ENCODE results near the gene HTT.

Gene HTT

DNA sequence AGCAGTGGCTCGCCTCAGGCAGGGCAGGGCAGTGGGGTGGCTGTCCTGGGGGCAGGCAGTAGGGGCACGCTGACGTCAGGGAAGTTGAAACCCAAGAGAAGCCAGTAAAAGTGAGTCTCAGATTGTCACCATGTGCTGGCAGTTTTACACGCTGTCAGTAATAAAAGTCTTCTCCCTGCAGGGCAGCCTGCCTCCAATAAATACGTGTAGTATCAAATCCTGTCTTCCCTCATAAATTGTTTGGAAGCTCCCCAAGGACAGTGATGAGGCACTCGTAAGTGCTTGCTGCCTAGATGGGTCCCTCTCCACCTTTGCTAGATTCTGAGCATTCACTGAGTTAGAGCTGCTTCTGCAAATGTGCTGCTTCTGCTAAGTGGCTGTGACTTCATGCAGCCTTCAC, 113.6 kb downstream of the HTT start:
- no peak for DNase-seq (ENCODE audit: low read depth in 2 of 2)
- no peak overlapping the region for H3K4me3 ChIP-seq (replicated peaks in 1 of 2; ENCODE audit: low read depth in 2 of 2, low read length in 2 of 2)
- TF ChIP-seq, protein P1, sequence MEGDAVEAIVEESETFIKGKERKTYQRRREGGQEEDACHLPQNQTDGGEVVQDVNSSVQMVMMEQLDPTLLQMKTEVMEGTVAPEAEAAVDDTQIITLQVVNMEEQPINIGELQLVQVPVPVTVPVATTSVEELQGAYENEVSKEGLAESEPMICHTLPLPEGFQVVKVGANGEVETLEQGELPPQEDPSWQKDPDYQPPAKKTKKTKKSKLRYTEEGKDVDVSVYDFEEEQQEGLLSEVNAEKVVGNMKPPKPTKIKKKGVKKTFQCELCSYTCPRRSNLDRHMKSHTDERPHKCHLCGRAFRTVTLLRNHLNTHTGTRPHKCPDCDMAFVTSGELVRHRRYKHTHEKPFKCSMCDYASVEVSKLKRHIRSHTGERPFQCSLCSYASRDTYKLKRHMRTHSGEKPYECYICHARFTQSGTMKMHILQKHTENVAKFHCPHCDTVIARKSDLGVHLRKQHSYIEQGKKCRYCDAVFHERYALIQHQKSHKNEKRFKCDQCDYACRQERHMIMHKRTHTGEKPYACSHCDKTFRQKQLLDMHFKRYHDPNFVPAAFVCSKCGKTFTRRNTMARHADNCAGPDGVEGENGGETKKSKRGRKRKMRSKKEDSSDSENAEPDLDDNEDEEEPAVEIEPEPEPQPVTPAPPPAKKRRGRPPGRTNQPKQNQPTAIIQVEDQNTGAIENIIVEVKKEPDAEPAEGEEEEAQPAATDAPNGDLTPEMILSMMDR (IDR thresholded peaks at IDR 0.05; ENCODE audit: low read depth, low read length) = no peak

DNA sequence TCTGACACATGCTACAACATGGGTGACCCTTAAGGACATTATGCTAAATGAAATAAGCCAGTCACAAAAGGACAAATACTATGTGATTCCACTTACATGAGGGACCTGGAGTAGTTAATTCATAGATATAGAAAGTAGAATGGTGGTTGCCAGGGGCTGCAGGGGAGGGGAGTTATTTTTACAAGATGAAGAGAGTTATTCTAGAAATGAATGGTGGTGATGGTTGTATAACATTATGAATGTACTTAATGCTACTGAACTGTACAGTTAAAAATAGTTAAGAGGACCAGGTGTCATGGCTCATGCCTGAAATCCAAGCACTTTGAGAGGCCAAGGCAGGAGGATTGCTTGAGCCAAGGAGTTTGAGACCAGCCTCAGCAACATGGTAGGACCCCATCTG, 115.0 kb downstream of the HTT start:
- DNase-seq (ENCODE audit: low read depth in 2 of 2) = no peak
- no peak overlapping the region for H3K4me3 ChIP-seq (replicated peaks in 1 of 2; ENCODE audit: low read depth in 2 of 2, low read length in 2 of 2)
- TF ChIP-seq, protein P1 (IDR thresholded peaks at IDR 0.05; ENCODE audit: low read depth, low read length) = no peak

DNA sequence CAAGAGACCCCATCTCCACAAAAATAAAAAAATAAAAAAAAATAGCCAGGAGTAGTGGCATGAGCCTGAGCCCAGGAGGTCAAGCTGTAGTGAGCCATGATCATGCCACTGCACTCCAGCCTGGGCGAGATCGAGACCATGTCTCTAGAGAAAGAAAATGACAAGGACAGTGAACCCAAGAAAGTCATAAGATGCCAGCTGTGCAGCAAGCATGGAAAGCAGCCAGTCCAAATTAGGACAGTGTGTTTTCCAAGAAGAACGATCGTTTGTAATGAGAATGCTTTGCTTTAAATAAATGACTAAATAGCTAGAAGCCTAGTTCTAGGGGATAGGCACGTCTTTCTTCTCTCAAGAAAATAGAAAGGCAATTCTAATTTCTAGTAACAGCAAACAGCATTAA, 116.1 kb downstream of the HTT start:
- H3K4me3 ChIP-seq (replicated peaks in 1 of 2; ENCODE audit: low read depth in 2 of 2, low read length in 2 of 2) = no peak overlapping the region
- no peak for DNase-seq (ENCODE audit: low read depth in 2 of 2)
- TF ChIP-seq, protein P1 (IDR thresholded peaks at IDR 0.05; ENCODE audit: low read depth, low read length) = no peak

DNA sequence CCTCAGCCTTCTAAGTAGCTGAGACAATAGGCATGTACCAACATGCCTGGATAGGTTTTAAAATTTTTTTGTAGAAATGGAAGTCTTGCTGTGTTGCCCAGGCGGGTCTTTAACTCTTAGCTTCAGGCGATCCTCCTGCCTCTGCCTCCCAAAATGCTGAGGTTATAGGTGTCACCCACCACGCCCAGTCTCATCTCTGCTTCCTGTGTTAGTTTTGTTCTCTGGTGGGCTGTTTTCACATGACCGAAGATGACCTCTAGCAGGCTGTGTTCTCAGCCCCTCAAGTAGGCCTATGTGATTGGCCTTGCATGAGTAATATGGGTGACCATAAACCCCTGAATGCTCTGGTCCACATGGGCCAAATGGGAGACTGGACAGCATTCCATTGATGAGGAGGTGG, 117.7 kb downstream of the HTT start:
- no peak overlapping the region for H3K4me3 ChIP-seq (replicated peaks in 1 of 2; ENCODE audit: low read depth in 2 of 2, low read length in 2 of 2)
- no peak for DNase-seq (ENCODE audit: low read depth in 2 of 2)
- TF ChIP-seq, protein P1 (IDR thresholded peaks at IDR 0.05; ENCODE audit: low read depth, low read length) = no peak

DNA sequence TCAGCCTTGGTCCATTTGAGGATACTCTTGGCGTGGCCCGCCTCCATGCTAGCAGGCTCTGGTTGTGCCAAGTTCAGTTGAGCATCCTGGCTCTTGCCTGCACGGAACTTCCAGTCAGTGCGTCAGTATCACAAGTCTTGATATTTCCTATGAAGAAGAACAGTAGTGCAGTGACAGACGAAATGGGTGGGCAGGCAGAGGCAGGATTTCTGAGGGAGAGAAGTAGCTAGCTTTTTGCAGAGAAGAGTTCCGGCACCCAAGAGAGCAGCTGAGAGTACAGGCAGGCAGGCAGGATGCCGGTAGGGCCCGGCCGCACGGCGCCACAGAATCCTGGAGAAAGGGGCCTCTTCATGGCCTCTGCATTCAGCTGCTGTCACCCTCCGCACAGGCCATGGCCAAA, 118.3 kb downstream of the HTT start:
- TF ChIP-seq, protein P1 (IDR thresholded peaks at IDR 0.05; ENCODE audit: low read depth, low read length) = no peak
- H3K4me3 ChIP-seq (replicated peaks in 1 of 2; ENCODE audit: low read depth in 2 of 2, low read length in 2 of 2) = no peak overlapping the region
- DNase-seq (ENCODE audit: low read depth in 2 of 2) = no peak

DNA sequence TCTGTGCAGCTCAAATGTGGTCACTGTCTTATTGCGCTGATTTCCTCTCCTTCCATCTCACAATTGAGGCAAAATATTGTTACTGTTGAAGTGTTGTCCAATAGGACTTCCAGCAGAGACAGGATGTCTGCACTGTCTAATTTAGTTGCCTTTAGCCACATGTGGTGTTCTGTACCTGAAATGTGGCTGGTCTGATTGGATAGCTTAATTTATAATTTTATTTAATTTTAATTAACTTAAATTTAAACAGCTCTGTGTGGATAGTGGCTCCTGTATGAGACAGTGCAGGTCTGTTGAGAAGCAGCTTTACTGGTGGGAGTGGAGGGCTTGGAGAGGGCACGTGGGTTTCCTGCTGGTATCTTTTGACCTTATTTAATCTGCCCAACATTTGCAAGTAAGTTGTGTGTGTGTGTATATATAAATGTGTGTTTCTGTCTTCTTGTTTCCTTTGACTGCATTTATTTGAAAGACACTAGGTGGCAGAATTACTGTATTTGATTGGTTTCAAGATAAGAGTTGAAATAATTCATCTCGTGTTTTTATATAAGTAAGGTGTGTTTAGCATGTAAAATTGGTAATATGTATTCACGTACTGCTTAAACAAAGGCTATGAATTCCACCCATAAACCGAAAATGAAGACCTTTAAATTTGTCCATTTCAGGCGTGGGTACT, 119.2 kb downstream of the HTT start:
- peak; percentile 21 to 22 for DNase-seq (ENCODE audit: low read depth in 2 of 2)
- no peak overlapping the region for H3K4me3 ChIP-seq (replicated peaks in 1 of 2; ENCODE audit: low read depth in 2 of 2, low read length in 2 of 2)
- TF ChIP-seq, protein P1 (IDR thresholded peaks at IDR 0.05; ENCODE audit: low read depth, low read length) = peak; percentile 24
